GM19468 (cell line): ENCODE data around the gene SBK1.

Experiments
- ATAC-seq: cut with Tn5 transposase; IDR thresholded peaks from one replicate; pipeline ENCODE4 v1.9.1; 2021; ENCODE audit warnings: mild to moderate bottlenecking, moderate library complexity, moderate number of reproducible peaks; ENCODE audit not compliant: unreplicated experiment; ENCODE audit errors: extremely low read depth

Gene SBK1

DNA sequence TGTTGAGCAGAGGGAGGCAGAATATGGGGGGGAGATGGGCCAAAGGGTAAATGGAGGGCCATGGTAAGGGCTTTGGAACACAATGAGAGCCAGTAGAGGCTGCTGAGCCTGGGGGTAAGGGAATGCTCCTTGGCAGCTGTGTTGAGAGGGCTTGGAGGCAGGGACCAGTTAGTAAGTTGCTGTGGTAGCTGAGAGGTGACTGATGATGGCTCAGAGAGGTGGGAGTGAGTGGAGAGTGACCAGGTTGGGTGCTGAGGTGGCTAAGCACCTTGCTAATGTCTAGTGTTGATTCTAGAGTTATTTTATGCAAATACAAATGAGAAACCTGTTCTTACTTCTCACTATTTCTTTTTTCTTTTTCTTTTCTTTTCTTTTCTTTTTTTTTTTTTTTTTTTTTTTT, 10.8 kb downstream of the SBK1 start:
- no peak for ATAC-seq

DNA sequence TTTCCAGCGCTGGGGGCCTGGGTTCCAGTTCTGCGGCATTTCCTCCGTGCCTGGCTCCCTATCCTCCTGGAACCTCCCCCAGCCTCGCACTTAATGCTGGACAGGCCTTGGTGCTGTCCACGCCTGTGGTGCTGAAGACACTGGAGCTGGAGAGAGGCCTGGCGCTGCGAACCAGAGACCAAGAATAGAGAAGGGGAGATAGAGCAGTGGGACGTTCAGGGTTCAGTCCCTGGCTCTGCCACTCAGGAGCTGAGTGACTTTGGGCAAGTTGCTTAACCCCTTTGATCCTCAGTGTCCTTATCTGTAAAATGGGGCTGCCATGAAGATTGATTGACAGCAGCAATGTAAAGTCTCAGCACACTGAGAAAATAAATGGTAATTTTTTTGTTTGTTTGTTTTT, 11.9 kb downstream of the SBK1 start:
- ATAC-seq = no peak

DNA sequence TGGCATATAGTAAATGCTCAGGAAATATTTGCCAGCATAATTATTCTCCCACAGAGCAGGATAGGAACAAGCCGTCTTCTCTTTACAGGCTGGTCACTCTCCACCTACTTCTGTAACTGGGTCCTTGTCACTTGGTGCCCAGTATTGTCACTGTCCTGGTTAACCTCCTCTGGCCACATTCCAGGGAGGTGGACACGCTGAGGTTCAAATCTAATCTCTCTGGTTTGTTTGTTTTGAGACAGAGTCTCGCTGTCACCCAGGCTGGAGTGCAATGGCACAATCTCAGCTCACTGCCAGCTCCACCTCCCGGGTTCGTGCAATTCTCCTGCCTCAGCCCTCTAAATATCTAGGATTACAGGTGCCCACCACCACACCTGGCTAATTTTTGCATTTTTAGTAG, 15.6 kb downstream of the SBK1 start:
- ATAC-seq = no peak

DNA sequence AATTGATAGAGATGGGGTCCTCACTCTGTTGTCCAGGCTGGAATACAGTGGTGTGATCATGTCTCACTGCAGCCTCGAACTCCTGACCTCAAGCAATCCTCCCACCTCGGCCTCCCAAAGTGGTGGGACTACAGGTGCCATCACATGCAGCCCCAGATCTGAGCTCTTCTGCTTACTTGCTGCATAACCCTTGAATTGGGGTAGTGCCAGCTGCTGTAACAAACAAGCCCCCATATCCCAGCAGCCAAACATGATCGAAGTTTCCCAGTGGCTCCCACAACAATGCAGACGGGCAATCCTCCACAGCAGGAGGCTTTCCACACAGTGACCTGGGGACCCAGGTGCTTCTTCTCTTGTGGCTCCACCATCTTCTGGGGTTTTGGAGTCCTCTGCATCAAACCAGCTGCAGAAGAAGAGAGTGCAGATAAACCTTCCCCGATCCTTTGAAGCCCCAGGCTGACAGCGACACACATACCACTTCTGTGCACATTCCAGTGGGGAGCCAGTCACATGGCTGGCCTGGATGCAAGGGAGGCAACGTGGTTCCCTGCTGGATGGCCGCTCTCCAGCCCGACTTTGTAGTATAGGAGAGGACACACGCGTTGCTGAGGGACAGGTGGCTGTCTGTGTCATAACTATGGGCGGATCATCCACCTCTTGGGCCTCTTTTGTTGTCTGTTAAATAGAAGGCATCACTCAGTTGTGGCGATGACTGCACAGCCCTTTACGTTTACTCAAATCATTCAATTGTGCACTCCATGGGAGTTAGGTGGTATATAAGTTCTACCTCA, 16.7 kb downstream of the SBK1 start:
- ATAC-seq = no peak

DNA sequence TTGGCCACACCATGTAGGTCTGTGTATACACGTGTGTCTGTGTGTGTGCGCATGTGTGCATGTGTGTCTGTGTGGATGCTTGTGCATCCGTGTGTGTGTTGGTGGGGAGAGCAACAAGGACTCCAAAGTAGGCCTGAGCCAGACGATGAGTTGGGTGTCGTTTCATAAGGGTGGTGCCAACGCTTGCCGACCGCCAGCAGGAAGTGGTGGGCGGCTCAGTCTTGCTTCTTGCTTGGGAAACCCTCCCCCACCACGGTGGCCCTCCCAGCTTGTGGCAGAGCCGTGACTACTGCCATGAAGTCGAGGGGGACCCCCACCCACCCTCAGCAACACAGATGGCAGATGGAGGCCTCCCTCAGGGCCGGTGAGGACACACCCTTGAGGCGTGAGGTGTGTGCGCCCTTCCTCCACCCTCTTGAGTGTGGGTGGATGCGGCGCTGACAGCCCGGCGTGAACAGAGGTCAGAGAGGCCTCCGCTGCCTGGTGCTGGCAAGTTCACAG, 17.5 kb downstream of the SBK1 start:
- no peak for ATAC-seq

DNA sequence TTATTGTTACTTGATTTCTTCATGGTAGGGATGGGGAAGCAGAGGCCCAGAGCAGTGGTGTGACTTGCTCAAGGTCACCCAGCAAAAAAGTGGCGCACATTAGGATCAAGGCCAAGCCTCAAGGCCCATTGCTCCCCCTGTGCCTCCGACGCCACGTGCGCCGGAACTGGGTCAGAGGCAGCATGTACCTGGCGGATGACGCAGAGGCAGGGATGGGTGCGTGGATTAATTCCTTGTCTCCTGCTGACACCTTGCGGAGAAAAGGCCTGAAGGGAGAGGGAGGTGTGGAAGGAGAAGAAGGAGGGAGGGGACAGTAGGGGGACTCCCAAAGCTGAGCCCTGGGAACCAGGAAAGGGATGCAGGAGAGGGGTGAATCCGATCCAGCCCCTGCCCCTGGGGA, 18.5 kb downstream of the SBK1 start:
- ATAC-seq = no peak

DNA sequence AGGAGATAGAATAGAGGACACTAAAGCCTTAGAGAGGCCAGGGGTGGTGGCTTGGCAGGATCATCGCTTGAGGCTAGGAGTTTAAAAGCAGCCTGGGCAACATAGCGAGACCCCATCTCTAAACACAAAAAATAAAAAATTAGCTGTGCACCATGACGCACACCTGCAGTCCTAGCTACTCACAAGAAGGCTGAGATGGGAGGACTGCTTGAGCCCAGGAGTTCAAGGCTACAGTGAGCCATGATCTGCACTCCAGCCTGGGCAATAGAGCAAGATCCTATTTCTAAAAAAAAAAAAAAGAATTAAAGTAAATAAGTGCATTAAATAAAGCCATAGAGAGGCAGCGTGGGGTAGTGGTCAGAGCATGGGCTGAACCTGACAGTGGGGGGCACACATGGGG, 19.1 kb downstream of the SBK1 start:
- no peak for ATAC-seq

DNA sequence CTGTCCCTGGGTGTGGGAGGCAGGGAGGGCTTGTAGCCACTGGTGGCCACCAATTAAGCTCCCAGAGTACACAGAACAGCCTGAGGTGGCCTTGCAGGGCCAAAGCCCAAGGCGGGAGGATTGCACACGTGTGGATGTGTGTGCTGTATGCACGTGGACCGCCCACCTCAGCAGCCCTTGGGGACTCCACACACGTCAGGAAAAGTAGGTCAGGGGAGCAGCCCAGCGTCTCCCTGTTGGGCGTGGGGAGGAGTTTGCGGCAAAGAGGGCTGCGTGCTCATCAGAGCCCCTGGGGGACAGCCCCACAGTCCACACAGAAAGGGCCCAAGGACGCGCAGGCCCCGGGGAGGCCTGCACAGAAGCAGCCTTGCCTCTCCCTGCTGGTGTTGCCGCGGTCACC, 19.6 kb downstream of the SBK1 start:
- ATAC-seq = no peak

DNA sequence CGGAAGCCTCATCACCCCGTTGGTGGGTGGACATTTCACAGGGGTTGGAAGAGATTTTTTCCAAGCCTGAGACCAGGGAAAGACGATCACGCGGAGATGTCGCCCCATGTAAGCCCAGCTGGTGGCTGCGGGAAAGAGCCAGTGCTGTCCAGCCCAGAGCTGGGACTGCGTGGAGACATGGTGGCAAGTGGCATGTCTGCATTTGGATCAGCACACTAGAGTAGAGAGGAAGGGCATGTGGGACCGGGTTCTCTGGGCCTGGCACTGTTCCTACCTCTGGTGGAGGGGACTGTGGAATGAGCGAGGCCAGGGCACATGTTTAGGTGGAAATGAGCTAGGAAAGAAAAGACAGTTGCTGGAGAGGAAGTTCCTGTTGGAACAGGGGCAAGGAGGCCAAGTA, 20.0 kb downstream of the SBK1 start:
- ATAC-seq = no peak

DNA sequence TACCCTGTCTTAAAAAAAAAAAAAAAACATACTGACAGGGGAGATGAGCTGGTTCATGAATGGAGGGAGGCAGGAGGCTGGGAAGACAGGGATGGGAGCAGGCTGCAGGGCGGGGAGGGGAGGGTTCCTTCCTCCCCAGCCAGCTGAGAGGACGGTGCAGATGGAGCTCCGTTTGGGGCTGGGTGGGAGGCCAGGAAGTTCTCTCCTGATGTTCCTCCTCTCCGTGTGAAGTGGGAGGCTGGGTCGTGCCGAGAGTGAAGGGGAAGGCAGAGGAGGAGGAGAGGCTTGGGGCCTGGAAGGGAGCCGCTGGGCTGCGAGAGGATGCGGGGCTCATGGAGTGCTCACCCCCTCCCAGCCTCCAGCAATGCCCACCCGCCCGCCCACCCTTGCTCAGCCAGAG, 21.3 kb downstream of the SBK1 start:
- ATAC-seq = no peak

DNA sequence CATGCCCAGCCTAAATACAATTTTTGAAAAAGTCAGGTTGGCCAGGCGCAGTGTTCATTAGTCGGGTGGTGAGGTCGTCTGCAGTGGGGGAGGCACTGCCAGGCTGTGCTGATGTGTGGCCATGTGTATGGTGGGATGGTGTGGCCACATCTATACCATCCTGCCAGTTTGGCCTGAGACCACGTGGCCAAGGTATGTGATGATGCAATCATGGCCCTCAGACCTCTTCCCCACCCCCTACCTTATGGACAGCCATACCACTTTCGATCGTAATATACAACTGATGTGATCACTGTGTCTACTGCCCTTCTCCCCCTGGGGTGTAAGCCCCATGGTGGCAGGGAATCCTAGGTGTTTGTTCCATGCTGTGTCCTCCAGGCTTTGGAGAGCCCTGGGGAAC, 23.7 kb downstream of the SBK1 start:
- ATAC-seq = no peak

DNA sequence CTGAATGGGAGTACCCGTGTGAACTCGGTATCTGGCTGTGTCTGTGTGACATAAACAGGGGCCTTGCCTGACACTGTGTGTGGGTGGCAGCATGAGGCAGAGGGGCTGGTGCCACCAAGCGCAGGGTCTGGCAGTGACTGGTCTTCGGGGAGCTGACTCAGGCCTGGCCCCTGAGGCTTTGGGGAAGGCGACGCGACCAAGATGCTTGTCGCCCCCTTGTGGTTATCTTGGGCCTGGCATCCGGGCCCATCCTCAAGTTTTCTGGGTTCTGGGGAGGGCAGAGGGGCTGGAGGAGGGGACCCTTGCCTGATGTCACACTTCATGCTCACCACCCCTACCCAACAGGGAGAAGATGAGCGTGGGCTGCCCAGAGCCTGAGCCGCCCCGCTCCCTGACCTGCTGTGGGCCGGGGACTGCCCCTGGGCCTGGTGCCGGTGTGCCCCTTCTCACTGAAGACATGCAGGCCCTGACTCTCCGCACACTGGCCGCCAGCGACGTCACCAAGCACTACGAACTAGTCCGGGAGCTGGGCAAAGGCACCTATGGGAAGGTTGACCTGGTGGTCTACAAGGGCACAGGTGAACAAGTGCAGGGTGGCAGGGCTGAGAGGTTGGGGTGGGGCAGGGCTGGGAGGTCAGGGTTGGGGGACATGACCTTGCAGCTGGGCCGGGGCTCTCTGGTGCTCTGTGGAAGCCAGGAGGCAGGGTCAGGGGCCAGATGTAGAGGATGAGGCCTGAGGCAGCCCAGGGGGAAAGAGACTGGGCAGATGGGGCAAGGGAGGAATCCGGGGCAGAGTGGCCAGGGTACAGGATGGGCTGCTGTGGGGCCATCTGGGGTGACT, 24.9 kb downstream of the SBK1 start:
- ATAC-seq = no peak

DNA sequence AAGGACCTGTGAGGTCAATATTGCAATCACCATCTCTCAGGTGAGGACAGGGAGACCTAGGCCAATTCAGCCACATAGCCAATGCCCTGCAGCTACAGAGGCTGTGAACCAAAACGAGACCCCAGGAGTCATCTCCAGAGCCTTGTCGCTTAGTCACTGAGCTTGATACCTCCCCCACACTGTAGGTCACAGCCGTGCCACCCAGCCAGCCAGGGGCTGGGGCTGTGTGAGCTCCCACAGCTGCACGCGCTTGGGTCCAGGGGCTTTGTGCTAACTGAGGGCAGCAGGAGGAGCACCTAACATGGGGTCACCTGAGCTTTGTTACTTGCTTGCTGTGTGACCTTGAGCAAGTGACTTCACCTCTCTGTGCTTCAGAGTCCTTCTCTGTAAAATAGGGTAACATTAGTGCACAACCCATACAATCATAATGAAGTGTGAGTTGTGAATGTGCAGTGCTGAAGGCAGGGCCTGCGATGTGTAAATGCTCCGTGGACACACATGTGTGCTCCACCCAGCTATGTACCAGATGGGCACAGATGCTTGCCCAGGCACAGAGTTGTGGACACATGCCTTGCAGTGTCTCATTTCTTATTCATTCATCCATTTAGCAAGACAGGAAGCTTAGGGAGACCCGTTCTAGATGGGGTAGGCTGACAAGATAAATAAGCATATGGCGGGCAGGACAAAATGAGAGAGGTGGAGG, 25.9 kb downstream of the SBK1 start:
- ATAC-seq = no peak

DNA sequence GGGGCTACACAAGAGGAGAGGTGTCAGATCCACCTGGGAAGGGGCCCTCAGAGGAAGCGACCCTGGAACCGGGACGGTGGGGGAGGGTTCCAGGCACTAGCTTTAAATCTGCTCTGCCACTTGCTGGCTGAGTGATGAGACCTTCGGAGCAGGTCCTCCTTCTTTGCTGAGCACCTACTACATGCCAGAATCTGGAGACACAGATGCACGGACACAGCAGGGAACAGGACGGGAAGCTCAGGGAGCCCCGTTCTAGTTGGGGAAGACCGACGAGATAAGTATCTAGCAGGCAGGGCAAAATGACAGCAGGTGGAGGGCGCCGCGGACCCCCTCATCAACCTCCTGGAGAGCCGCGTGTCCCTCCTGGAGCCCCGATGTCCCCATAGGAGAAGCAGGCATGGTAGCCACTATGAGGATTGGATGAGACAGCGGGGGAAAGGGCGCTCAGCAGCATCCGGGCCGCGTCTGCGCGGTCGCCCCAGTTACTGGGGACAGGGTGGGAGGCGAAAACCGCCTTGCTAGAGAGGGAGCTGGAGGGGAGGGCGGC, 27.2 kb downstream of the SBK1 start:
- no peak for ATAC-seq

DNA sequence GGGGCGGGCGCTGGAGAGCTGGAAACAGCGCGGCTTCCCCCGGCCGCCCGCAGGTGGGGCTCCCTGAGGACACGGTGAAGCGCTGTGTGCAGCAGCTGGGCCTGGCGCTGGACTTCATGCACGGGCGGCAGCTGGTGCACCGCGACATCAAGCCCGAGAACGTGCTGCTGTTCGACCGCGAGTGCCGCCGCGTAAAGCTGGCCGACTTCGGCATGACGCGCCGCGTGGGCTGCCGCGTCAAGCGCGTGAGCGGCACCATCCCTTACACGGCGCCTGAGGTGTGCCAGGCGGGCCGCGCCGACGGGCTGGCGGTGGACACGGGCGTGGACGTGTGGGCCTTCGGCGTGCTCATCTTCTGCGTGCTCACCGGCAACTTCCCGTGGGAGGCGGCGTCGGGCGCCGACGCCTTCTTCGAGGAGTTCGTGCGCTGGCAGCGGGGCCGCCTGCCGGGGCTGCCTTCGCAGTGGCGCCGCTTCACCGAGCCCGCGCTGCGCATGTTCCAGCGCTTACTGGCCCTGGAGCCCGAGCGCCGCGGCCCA, 27.8 kb downstream of the SBK1 start:
- no peak for ATAC-seq

DNA sequence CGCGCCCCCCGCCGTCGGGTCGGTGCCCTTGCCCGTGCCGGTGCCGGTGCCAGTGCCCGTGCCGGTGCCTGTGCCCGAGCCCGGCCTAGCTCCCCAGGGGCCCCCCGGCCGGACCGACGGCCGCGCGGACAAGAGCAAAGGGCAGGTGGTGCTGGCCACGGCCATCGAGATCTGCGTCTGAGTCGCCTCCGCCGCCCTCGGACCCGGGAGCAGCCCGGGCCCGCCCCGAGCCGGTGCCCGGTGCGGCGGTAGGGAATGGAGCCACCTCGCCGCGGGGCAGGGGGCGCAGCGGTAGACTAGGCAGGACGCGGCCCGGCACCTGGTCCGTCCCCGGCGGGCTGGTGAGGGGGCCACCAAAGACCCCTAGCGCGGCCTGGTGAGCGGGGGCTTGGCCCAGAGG, 28.4 kb downstream of the SBK1 start:
- no peak for ATAC-seq

DNA sequence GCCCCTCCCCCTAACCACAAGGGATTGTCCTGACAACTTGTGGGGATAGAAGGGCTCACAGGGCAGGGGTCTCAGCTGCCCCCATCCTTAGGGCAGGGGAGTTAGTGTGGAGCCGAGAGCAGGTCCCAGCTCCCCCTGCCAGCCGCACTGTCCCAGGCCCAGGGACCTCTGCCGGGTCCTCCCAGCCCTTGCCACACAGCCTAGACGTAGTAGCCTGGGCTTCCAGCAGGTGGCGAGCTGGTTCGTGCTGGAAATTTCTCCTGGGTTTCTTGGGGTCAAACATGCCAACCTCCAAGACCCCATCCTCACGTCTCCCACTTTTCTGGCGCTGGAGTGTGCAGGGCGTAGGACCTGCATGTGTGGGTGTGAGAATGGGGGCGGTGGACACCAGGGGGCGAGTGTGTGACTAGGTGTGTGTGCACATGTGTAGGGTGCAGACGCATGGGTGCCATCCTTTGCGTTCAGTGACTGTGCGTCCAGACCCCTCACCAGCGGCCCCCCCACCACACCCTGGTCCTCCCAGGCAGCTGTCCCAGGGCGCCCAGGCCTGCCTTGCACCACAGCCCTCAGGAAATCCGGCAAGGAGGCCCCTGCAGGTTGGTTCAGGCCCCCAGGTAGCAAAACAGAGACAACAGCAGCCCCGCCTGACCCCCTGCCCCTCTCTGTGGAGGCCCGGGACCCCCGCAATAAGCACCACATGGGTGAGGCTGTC, 29.5 kb downstream of the SBK1 start:
- ATAC-seq = no peak

DNA sequence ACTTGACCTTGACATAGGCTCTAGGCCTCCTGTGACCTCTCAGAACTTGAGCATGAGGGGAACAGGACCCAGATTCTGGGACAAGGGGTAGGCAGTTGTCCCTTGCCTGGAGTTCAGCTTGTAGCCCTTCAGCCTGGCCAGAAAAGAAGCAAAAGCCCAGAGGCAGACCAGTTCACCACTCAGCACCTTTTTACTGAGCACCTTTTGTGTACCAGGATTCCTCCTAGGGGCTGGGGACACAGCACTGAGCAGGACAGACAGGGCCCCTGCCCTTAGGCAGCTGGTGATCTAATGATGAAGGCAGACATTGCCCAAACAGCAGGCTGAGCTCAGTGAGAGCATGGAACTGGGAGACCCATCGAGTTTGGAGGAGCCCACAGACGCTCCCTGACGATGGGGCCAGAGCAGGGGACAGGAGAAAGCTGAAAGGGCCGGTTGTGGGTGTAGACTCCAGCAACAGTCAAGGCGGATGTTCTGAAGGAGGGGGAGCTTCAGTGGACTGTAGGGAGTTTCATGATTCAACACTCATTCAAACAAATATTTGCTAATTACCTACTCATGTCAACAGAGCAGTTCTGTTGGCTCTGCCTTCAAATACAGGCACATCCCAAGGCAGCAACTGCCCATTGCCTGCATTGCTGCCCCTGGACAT, 32.0 kb downstream of the SBK1 start:
- no peak for ATAC-seq

DNA sequence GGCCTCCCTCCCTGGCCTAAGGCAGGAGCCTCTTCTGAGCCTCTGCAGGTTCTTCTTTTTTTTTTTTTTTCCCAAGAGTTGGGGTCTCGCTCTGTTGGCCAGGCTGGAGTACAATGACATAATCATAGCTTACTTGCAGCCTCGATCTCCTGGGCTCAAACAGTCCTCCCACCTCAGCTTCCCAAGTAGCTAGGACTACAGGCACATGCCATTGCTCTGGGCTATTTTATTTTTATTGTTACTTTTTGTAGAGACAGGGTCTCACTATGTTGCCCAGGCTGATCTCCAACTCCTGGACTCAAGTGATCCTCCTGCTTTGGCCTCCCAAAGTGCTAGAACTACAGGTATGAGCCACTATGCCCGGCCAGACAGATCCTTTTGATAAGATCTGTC, 32.6 kb downstream of the SBK1 start:
- ATAC-seq = no peak
